ENCODE data around the gene CUZD1.

DNA sequence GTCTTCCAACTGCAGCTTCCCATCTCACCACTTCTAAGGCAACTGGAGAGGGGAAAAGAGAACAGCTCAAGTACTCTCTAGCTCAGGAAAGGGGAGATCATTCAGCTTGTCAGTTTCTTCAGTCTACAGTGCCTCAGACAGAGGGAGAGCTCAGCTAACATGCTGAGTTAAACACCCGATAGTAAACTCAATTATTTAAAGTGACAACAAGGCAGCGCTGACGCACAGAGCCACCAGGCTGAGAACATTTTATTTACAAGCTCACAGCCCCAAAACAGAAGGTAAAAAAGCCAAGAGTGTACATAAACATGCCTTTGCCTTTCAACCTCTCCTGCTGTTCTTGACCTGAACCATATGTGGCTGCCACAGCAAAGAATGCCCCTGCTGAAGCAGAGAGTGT is 10.1 kb upstream of the CUZD1 start:
- TF ChIP-seq, protein P1, sequence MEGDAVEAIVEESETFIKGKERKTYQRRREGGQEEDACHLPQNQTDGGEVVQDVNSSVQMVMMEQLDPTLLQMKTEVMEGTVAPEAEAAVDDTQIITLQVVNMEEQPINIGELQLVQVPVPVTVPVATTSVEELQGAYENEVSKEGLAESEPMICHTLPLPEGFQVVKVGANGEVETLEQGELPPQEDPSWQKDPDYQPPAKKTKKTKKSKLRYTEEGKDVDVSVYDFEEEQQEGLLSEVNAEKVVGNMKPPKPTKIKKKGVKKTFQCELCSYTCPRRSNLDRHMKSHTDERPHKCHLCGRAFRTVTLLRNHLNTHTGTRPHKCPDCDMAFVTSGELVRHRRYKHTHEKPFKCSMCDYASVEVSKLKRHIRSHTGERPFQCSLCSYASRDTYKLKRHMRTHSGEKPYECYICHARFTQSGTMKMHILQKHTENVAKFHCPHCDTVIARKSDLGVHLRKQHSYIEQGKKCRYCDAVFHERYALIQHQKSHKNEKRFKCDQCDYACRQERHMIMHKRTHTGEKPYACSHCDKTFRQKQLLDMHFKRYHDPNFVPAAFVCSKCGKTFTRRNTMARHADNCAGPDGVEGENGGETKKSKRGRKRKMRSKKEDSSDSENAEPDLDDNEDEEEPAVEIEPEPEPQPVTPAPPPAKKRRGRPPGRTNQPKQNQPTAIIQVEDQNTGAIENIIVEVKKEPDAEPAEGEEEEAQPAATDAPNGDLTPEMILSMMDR (IDR thresholded peaks at IDR 0.05): no peak
- no peak for TF ChIP-seq POLR2A (IDR thresholded peaks at IDR 0.05)
